ENCODE results near the gene MYO9A.
A peak's percentile ranks its signal among the peaks of the same experiment; 100 is the strongest.
"Not testable (repeated sequence)": the region's sequence is repeated elsewhere in the genome, so short reads cannot be mapped to it uniquely, and the experiment has no call there.

Gene MYO9A

GRCh38 chr15:71999807-72000206 lies 118.1 kb downstream of the MYO9A start:
- no peak overlapping the region for H3K27ac ChIP-seq
- no peak overlapping the region for H3K4me3 ChIP-seq

- not testable (repeated sequence) for H3K27ac ChIP-seq
Measured at GRCh38 chr15:71998717-71999116, 119.2 kb downstream of the MYO9A start.

GRCh38 chr15:71997691-71998090 lies 120.3 kb downstream of the MYO9A start:
- H3K4me3 ChIP-seq = no peak overlapping the region
- no peak overlapping the region for H3K27ac ChIP-seq

More at GRCh38 chr15:71998717-71999116, 119.2 kb downstream of the MYO9A start:
- H3K4me3 ChIP-seq = not testable (repeated sequence)

DNA sequence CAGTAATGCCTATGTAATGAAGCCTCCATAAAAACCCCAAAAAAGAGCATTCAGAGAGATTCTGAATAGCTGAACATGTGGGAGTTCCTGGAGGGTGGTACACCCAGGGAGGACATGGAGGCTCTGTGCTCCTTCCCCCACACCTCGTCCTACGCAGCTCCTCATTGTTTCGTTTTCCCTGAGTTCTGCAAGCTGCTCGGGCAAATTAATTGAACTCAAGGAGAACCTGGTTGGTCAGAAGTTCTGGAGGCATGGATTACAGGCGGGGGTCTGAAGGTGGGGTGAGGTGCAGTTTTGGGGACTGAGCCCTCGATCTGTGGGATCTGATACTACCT lies 142.2 kb downstream of the MYO9A start:
- peak overlapping the region in 6 of 21 experiments; percentile 26 to 53 (median 37) for H3K27ac ChIP-seq

GRCh38 chr15:71974211-71974610 lies 143.7 kb downstream of the MYO9A start:
- Histone ChIP-seq H3K4me3 (no peak overlapping the region), H3K27ac (no peak overlapping the region)

More for the DNA sequence above, 142.2 kb downstream of the MYO9A start:
- no peak overlapping the region for H3K4me3 ChIP-seq

- H3K27ac ChIP-seq = no peak overlapping the region
- H3K4me3 ChIP-seq = no peak overlapping the region
Measured at GRCh38 chr15:71973366-71973765, 144.6 kb downstream of the MYO9A start.

- no peak overlapping the region for H3K27ac ChIP-seq
- H3K4me3 ChIP-seq = no peak overlapping the region
Measured at GRCh38 chr15:71971905-71972304, 146.0 kb downstream of the MYO9A start.

DNA sequence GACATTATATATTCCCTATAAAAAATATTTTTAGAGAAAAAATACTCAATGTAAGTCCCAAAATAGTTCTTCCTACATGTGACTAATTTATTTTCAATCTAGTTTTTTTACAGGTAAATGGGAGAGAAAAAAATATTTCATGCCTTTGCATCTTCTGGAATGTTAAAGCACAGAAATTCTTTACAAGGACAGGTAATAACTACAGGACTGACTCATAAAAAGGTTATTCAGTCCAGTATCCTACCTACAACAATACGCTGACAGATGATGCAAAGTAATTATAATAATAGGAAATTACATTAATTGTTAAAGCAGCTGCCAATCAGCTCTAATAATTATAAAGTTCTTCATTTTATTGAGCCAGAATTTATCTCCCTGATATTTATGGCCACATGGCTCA lies 147.5 kb downstream of the MYO9A start:
- H3K4me3 ChIP-seq = no peak overlapping the region
- H3K27ac ChIP-seq = no peak overlapping the region

GRCh38 chr15:71962537-71962936 lies 155.4 kb downstream of the MYO9A start:
- Histone ChIP-seq H3K4me3 (no peak overlapping the region), H3K27ac (no peak overlapping the region)

DNA sequence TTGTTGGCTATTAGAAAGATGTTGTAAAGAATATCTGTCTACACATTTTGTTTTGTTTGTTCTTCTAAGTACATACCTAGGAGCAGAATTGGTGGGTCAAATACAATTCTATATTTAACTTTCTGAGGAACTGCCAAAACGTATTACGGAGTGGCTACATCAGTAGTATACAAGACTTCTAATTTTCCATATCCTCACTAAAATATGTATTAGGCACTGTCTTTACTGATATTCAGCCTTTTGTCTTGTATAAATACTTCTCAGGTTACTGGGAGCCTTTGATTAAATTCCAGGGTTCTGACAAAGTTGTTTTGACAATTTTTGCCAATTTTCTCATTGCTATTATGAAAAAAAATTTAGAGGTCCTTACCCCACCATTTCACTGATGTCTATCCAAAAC lies 160.9 kb downstream of the MYO9A start:
- no peak overlapping the region for H3K27ac ChIP-seq

DNA sequence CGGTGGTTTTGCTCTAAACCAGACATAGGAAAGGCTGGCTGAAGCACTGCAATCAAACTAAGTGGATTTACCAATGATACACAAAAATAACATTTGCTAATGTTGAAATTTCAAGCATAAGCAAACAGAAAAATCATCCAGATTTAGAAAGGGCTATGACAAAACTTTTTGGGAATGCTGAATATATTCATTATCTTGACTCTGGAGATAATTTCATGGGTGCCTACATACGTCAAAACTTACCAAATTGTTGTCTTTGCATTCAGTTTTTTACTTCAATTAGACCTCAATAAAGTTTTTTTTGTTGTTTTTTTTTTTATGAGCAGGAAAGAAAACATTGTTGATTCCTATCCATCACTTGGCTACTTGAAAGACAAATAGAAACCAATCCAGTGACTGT lies 166.8 kb downstream of the MYO9A start:
- Histone ChIP-seq H3K4me3 (no peak overlapping the region), H3K27ac (no peak overlapping the region)

More for the DNA sequence above, 160.9 kb downstream of the MYO9A start:
- no peak overlapping the region for H3K4me3 ChIP-seq

GRCh38 chr15:71945012-71945411 lies 172.9 kb downstream of the MYO9A start:
- Histone ChIP-seq H3K4me3 (no peak overlapping the region), H3K27ac (no peak overlapping the region)

- Histone ChIP-seq H3K27ac (no peak overlapping the region), H3K4me3 (no peak overlapping the region)
Measured at GRCh38 chr15:71943806-71944205, 174.1 kb downstream of the MYO9A start.

DNA sequence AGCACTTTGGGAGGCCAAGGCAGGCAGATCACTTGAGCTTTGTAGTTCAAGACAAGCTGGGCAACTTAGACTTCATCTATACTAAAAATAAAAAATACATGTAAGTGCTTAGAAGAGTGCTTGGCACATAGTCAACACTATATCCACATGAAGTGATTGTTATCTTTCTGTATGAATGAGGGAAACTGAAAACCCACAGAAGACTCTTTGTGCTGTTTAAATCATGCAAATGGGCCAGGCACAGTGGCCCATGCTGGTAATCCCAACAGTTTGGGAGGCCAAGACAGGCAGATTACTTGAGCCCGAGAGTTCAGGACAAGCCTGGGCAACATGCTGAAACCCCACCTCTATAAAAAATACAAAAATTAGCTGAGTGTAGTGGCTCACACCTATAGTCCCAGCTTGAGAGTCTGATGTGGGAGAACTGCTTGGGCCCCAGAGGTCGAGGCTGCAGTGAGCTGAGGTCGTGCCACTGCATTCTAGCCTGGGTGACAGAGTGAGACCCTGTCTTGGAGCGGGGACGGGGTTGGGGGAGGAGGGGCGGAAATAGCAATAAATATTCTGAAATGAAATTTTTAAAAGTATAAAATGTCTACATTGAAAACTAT lies 177.9 kb downstream of the MYO9A start:
- Histone ChIP-seq H3K27ac (no peak overlapping the region), H3K4me3 (no peak overlapping the region)

- Histone ChIP-seq H3K4me3 (no peak overlapping the region), H3K27ac (no peak overlapping the region)
Measured at GRCh38 chr15:71937650-71938311, 180.2 kb downstream of the MYO9A start.

GRCh38 chr15:71934446-71934845 lies 183.5 kb downstream of the MYO9A start:
- H3K27ac ChIP-seq = no peak overlapping the region
- H3K4me3 ChIP-seq = no peak overlapping the region

GRCh38 chr15:71932689-71933088 lies 185.3 kb downstream of the MYO9A start:
- Histone ChIP-seq H3K4me3 (no peak overlapping the region), H3K27ac (no peak overlapping the region)

DNA sequence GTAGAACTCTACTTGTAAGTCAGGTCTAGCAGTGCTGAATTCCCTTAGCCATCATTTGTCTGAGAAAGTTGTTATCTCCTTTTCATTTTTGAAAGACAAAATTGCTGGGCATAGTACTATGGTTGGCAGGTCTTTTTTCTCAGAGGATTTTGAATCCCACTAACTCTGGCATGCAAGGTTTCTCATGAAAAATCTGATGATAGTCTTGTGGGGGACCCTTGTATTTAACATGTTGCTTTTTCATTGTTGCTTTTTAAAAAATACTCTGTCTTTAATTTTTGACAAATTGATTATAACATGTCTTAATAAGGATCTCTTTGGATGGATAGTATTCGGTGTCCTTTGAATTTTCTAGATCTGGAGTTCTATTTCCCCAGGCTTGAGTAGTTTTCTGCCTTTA lies 186.7 kb downstream of the MYO9A start:
- Histone ChIP-seq H3K27ac (no peak overlapping the region), H3K4me3 (no peak overlapping the region)

DNA sequence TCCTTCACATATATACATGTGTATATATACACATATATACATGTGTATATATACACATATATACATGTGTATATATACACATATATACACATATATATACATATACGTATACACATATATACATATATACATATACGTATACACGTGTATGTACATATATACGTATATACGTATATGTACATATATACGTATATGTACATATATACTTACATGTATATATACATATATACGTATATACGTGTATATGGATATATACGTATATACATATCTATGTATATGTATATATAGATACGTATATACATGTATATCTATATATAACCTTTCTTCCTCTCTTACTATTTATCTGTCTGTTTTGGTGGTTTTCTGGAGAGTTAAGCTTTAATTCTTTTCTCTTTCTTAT lies 192.8 kb downstream of the MYO9A start:
- H3K27ac ChIP-seq = no peak overlapping the region
- no peak overlapping the region for H3K4me3 ChIP-seq

DNA sequence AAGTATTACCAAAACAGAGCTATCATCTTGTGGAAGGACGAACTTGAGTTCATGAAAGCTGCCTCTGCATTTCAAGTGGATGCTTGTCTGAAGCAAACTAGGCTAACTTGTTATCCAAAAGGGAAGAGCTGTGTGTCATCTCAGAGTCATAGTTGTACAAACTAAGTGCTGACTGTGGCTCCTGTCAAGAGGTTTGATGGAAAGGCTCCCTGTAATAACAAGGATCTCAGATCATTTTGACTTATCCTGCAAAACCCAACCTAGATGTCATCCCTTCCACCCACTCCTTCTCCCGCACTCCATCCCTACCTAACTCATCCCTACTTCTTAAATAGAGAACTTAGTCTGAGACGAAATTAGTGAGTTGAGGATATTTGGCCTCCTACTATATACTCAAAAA lies 196.8 kb downstream of the MYO9A start:
- Histone ChIP-seq H3K27ac (no peak overlapping the region), H3K4me3 (no peak overlapping the region)

GRCh38 chr15:71920573-71920972 lies 197.4 kb downstream of the MYO9A start:
- peak overlapping the region in 2 of 21 experiments; percentile 9 to 30 for H3K27ac ChIP-seq
- H3K4me3 ChIP-seq = no peak overlapping the region

DNA sequence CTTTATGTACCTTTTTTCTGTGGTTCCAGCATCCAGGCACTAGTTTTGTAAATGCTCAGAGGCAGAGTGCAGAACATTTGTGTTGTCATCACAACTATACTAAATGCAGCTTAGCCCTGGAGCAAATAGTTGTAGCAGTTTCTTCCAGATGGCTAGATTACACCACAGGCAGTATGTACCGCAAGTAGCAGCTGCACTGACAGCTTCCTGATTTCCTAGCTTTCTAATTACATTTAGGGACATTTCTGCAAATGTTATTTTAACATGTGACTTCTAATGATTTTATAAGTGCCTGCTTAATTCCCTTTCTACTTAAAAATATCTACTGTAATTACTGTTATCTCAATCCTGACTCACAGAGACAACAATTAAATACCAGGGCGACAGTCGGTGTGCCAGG lies 201.1 kb downstream of the MYO9A start:
- H3K27ac ChIP-seq = no peak overlapping the region
- no peak overlapping the region for H3K4me3 ChIP-seq
